Tibial artery (tissue), 4 donors: ENCODE measurements around the gene EXOC3L2.
"Not testable (repeated sequence)": the region's sequence is repeated elsewhere in the genome, so short reads cannot be mapped to it uniquely, and the experiment has no call there.

Source experiments
- DNase-seq, 2 donors: peaks; one replicate each; pipeline ENCODE4 v3.0.0-alpha.2; 2019
- H3K27ac ChIP-seq, 2 donors: fragments of 200-600 bp; sonication (generic) in 1 of 2; 1 replicate in 1 of 2; 2 replicates in 1 of 2; pipeline ENCODE4 v1.5.1; 2018 to 2019; ENCODE audit warnings: mild to moderate bottlenecking in 1 of 2
- H3K27me3 ChIP-seq, 2 donors: fragments of 200-600 bp; sonication (generic) in 1 of 2; one replicate each; pipeline versions ENCODE4 v1.5.1 to v1.6.0; 2016 to 2019
- H3K36me3 ChIP-seq, 3 donors: fragments of 200-600 bp; sonication (generic) in 2 of 3; one replicate each; pipeline ENCODE4 v1.5.1; 2016 to 2019; ENCODE audit warnings: mild to moderate bottlenecking in 2 of 3
- H3K4me1 ChIP-seq, 4 donors: fragments of 200-600 bp; sonication (generic) in 2 of 4; 1 replicate in 3 of 4; 2 replicates in 1 of 4; pipeline ENCODE4 v1.5.1; 2016 to 2019
- H3K4me3 ChIP-seq, 2 donors: fragments of 200-600 bp; sonication (generic) in 1 of 2; 1 replicate in 1 of 2; 2 replicates in 1 of 2; pipeline ENCODE4 v1.5.1; 2018 to 2019; ENCODE audit warnings: mild to moderate bottlenecking in 2 of 2
- H3K9me3 ChIP-seq, 3 donors: fragments of 200-600 bp; sonication (generic) in 1 of 3; one replicate each; pipeline ENCODE4 v1.5.1; 2016 to 2019
- CTCF ChIP-seq, 2 experiments: fragments of 200-600 bp in 1 of 2; fragments of 450-650 bp in 1 of 2; IDR thresholded peaks; one replicate each; pipeline ENCODE4 v1.5.1; 2017 to 2019; ENCODE audit warnings: antibody characterized with exemption in 2 of 2, mild to moderate bottlenecking in 1 of 2, moderate library complexity in 1 of 2
- intact Hi-C: fragments of 100-400 bp; cut with DNase I; formaldehyde crosslinking; loops from one replicate; pipeline ENCODE4 v1.15.0; 2023; ENCODE audit warnings: low total_unique reads

EXOC3L2 gene

GRCh38 chr19:45275370-45275971, 30.3 kb upstream of the EXOC3L2 start:
- H3K27me3 ChIP-seq: no peaks in the 10 kb centered on the region
- no peak for TF ChIP-seq CTCF (IDR thresholded peaks at IDR 0.05)
- intact Hi-C loops: no loop called here
- no peaks in the 10 kb centered on the region for H3K9me3 ChIP-seq
- peaks cover 42 to 96% (median 88%) of the 10 kb centered on the region in 3 donors for H3K36me3 ChIP-seq
- DNase-seq: no peak
- H3K4me1 ChIP-seq: no peaks in the 10 kb centered on the region
- no peak overlapping the region for H3K27ac ChIP-seq
- no peak overlapping the region for H3K4me3 ChIP-seq

GRCh38 chr19:45273521-45273855, 28.3 kb upstream of the EXOC3L2 start:
- no peak for DNase-seq
- H3K9me3 ChIP-seq: no peaks in the 10 kb centered on the region
- no peak for TF ChIP-seq CTCF (IDR thresholded peaks at IDR 0.05)
- no peaks in the 10 kb centered on the region for H3K4me1 ChIP-seq
- intact Hi-C loops: no loop called here
- H3K27me3 ChIP-seq: no peaks in the 10 kb centered on the region
- H3K27ac ChIP-seq: no peak overlapping the region
- H3K4me3 ChIP-seq: no peak overlapping the region
- peaks cover 40 to 96% (median 86%) of the 10 kb centered on the region in 3 donors for H3K36me3 ChIP-seq

DNA sequence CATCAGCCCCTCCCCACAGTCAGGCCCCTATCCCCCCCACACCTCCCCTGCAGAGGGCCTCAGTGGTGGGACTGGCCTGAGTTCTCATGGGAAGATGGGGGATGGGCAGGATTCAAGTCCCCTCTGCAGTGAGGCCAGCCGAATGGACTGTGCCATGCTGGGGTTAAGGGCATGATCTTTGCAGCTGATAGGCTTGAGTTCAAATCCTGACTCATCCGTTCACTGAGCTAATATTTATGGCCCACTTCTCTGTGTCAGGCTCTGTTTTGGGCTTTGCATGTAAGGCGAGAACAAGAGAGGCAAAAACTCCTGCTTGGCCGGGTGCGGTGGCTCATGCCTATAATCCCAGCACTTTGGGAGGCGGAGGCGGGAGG, 26.5 kb upstream of the EXOC3L2 start:
- DNase-seq: no peak
- Histone ChIP-seq H3K4me3 (no peak overlapping the region), H3K27me3 (no peaks in the 10 kb centered on the region), H3K4me1 (no peaks in the 10 kb centered on the region), H3K9me3 (no peaks in the 10 kb centered on the region), H3K36me3 (peaks cover 29 to 96% (median 84%) of the 10 kb centered on the region in 3 donors), H3K27ac (no peak overlapping the region)
- TF ChIP-seq CTCF (IDR thresholded peaks at IDR 0.05): no peak
- intact Hi-C loops: no loop called here

DNA sequence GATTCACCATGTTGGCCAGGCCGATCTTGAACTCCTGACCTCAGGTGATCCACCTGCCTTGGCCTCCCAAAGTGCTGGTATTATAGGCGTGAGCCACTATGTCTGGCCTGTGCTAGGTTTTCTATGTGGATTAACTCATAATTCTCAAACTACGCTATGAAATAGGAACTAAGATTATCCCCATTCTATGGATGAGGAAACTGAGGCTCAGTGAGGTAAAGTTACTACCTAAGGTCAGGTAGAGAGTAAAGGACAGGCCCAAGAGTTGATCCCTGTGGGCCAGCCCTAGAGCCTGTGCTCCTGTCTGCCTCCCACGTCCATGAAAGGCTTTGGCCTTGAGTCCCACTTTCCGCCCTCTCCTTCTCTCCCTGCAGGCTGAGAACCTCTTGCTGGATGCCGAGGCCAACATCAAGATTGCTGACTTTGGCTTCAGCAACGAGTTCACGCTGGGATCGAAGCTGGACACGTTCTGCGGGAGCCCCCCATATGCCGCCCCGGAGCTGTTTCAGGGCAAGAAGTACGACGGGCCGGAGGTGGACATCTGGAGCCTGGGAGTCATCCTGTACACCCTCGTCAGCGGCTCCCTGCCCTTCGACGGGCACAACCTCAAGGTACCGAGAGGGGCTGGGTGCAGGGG, 26.0 kb upstream of the EXOC3L2 start:
- intact Hi-C loops: no loop called here
- DNase-seq: no peak
- Histone ChIP-seq H3K27me3 (no peaks in the 10 kb centered on the region), H3K27ac (no peak overlapping the region), H3K36me3 (peaks cover 32 to 96% (median 85%) of the 10 kb centered on the region in 3 donors), H3K9me3 (no peaks in the 10 kb centered on the region), H3K4me3 (no peak overlapping the region), H3K4me1 (no peaks in the 10 kb centered on the region)
- TF ChIP-seq CTCF (IDR thresholded peaks at IDR 0.05): no peak

GRCh38 chr19:45269939-45270338, 24.7 kb upstream of the EXOC3L2 start:
- H3K4me1 ChIP-seq, H3K4me3 ChIP-seq, H3K27ac ChIP-seq, H3K9me3 ChIP-seq, H3K27me3 ChIP-seq, DNase-seq, intact Hi-C loops: not testable (repeated sequence)
- peaks cover 37 to 91% (median 79%) of the 10 kb centered on the region in 3 donors for H3K36me3 ChIP-seq

- TF ChIP-seq CTCF (IDR thresholded peaks at IDR 0.05): no peak
- Histone ChIP-seq H3K4me3 (no peak overlapping the region), H3K27me3 (no peaks in the 10 kb centered on the region), H3K9me3 (no peaks in the 10 kb centered on the region), H3K27ac (no peak overlapping the region), H3K4me1 (no peaks in the 10 kb centered on the region), H3K36me3 (peaks cover 27 to 81% (median 59%) of the 10 kb centered on the region in 3 donors)
- intact Hi-C loops: no loop called here
- DNase-seq: no peak
Observed at GRCh38 chr19:45267296-45267695, 22.1 kb upstream of the EXOC3L2 start.
